Measurements from ENCODE around the gene LIMS2.

- no peak for TF ChIP-seq CTCF (conservative IDR thresholded peaks at IDR 0.05 in 1 of 2, IDR thresholded peaks at IDR 0.05 in 1 of 2; ENCODE audit: low read depth in 1 of 2, low read length in 2 of 2)
- TF ChIP-seq EZH2 (IDR thresholded peaks at IDR 0.05; ENCODE audit: low read length, missing control alignments) = no peak
Observed at GRCh38 chr2:127609031-127609751, 66.1 kb downstream of the LIMS2 start.

All from fibroblast of lung (primary cell).